HG02884 (cell line): ENCODE results near the gene CEP164.

Source experiments
- ATAC-seq: cut with Tn5 transposase; IDR thresholded peaks from one replicate; pipeline ENCODE4 v1.9.1; 2021; ENCODE audit warnings: mild to moderate bottlenecking, moderate library complexity; ENCODE audit not compliant: unreplicated experiment

CEP164 gene

DNA sequence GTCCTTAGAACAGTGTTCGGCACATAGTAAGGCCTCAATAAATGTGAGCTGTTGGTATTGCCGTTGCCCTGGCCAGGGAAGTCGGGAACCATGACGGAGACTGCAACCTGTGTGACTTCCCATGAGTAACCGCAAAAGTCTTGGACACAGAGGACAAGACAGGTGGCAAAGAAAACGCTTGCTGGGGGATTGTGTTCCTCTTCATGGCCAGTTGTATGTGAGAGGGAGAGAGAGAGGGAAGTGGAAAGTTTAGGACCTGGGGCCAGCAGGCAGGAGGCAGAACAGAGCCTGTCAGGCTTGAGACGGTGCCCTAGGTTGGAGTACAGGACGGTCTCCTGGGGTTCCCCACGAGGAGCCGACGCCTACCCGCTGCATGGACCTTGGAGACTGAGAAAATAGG, 90.2 kb downstream of the CEP164 start:
- no peak for ATAC-seq

- no peak for ATAC-seq
Measured at GRCh38 chr11:117418737-117419481, 91.3 kb downstream of the CEP164 start.

DNA sequence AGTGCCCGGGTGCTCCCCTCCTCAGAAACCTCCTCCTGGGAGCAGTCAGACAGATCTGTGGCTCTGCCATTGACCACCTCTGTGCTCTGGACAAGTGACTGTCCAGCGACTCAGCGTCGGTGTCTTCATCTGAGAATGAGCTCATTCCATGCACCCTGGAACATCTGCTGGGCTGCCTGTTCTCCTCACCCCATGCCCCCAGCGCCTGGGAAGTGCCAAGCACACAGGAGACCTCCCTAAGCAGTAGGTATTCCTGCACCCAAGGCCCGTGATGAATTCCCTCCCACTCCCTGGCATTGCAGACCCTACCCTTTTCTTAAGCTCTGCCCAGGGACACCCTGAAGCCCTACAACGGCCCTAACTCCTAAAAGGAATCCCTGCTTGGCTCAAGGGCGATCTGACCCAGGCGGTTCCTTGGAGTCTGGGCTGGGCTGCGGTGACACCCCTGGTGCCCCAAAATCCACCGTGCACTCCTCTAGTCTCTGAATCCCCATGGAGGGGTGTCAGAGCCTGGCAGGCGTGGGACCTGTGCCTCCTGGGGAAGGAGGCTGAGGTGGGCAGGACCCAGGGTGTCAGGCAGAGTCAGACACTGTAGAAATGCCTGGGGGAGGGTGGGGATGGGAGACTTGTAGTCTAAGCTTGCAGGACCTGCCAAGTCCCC, 92.0 kb downstream of the CEP164 start:
- no peak for ATAC-seq

- no peak for ATAC-seq
Measured at GRCh38 chr11:117420143-117420485, 92.5 kb downstream of the CEP164 start.

DNA sequence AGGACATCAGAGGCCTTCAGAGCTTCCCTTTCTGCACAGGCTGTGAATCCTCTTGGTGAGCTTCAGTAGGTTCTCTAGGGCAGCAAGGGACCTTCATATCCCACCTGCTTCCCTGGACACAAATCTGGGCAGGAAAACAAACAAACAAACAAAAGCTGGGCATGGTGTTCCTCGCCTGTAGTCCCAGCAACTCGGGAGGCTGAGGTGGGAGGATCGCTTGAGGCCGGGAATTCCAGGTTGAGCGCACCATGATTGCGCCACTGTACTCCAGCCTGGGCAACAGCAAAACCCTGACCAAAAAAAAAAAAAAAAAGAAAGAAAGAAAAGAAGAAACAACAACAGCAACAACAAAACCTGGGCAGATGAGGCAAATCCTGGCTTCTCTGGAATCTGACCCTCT, 92.9 kb downstream of the CEP164 start:
- no peak for ATAC-seq

- ATAC-seq = no peak
Measured at GRCh38 chr11:117421041-117421440, 93.4 kb downstream of the CEP164 start.

- ATAC-seq = no peak
Measured at GRCh38 chr11:117421476-117421875, 93.8 kb downstream of the CEP164 start.

DNA sequence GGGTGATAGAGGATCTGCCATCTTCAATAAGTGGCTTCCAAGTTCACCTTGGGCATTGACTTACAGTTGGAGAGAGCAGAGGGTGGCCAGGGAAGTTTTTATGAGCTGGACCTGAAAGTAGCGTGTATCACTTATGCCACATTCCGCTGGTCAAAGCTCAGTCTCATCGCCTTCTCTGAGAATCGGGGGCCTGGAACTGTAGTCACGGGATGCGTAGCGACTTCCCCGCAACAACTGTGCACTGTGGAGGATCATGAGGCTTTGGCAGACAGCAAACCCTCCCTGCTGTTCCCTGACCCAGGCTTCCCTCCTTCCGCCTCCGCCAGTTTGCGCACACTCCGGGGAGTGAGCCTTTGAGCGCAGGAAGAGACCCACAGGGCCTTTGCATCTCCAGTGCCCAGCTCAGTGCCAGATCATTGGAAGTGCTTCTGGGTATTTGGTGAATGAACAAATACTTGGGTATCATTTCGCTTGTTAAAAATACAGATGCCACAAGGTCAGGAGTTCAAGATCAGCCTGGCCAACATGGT, 95.5 kb downstream of the CEP164 start:
- no peak for ATAC-seq

GRCh38 chr11:117424781-117425180, 97.1 kb downstream of the CEP164 start:
- ATAC-seq = no peak

DNA sequence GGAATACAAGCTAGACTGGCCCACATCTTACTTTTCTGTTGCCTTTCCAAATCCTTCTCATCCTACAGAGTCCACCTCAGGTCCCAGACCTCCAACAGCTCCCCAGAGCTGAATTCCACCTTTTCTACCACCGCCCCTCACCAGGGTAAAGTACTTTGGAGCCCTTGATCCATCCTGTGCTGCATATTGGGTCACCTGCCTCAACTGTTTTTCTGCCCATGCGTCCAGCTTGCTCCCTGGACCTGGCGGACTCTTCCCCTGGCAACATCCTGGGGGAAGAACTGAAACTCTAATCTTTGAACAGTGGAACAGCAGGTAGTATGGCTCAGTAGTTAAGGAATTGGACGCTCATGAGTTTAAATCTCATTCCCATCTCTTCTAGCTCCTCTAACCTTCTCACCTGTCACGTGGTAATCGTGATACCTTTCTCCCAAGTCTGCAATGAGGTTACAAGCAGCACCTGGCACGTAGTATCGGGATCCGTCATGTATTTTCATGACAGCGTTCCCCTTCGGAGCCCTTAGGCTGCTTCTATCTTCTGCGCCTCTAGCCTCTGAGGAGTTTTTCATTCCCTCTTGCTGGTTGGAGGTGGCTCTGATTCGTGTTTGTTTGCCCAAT, 98.1 kb downstream of the CEP164 start:
- no peak for ATAC-seq

DNA sequence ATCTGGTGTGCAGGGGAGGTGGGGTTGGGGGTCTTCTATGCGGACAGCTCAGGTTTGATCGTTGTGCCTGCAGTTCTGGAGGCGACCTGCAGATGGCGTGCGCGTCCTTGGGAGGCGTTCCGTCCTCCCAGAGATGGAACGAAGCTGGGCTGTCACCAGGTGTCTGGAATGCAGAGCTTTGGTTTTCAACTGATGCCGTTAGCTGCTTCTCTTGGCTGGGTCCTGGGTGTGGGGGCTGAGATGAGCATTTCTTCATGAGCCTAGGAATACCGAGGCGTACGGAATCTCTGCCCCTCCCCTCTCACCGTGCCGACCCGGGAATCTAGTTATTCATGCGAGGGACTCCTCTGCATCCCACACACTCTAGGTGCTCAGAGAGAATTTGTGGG, 98.6 kb downstream of the CEP164 start:
- no peak for ATAC-seq

- no peak for ATAC-seq
Measured at GRCh38 chr11:117426941-117427340, 99.3 kb downstream of the CEP164 start.

DNA sequence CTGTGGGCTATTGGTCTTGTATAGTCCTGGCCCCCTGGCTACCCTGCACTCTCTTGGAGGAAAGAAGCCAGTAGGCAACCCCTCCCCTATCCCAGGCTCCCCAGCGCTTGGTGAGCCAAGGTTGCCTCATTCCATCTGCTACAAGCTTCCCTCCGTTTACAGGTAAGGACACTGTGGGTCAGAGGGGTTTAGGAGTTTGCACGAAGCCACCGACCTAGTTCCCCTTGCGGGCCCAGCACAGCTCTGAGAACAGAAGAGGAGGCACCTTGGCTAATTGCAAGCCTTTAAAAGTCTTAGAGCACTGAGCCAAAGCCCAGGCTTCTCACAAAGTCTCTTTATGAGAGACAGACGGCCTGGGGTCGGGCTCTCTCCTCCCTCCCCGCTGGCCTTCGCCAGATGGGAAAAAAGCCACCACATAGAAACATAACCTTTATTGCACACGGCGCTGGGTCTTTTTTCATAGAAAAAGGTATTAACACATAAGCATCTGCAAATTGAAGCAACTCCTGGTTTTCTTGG, 99.8 kb downstream of the CEP164 start:
- ATAC-seq = no peak

DNA sequence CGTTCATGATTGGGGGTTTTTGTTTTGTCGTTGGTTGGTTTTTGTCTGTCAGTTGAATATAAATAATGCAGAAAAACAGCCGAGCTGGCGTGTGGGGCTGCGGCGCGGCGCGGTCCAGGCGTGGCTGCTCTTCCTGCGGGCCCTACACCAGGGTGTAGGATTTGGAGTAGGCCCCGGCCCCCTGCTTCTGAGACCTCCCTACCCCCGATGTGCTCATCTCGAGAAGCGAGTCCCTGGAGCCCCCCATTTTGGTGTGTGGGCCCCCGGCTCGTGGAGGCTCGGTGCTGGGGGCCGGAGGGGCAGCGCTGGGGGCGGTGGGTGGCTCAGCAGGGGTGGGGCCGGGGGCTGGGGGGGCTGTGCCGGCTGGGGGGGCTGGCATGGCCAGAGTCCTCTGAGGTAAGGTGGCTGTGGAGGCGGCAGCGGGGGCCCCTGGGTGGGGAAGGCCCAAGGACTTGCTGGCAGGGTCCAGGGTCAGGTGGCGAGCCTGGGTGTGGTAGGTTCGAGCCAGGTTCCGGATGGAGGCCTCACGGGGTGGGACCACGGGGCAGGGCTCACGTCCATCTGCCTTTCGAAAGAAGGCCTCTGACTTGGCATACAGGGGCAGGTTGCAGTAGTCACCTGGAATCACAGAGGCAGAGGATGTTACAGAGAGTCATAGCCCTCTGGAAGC, 100.7 kb downstream of the CEP164 start:
- no peak for ATAC-seq

DNA sequence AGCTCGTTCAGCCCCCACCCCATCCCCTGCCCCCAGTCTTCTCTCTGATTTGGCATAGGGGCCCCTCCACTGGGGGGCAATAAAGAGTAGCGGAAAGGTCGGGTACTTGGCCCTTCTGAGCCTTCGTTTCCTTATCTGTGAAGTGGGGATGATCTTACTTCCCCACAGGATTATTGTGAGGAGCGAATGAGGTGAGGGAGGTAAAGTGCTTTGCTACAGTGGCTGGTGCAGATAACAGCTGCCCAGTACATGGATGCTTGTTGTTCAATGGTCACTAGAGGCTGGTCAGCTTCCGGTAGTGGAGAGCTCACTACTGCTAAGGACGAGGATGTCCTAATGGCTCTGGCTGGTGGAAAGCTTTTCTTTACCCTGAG, 101.2 kb downstream of the CEP164 start:
- no peak for ATAC-seq

- ATAC-seq = no peak
Measured at GRCh38 chr11:117430293-117430955, 102.8 kb downstream of the CEP164 start.

DNA sequence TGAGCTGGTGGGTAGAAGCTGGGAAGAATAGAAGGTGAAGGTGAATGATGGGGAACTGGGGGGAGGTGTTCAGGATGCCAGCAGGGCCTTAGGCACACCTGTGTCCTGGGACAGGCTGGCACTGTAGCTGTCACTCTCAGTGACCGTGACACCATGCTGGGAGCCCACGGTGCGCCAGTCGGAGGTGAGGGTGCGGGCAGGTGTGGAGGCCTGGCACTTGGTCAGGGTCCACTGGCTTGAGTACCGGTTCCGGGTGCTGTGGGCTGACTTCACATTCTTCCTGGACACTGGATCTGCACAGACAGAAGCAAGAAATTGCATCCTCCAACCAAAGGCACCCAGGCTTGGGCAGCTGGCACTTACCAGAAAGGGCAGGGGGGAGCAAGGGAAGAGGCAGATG, 103.8 kb downstream of the CEP164 start:
- ATAC-seq = no peak

GRCh38 chr11:117433717-117434116, 106.1 kb downstream of the CEP164 start:
- ATAC-seq = no peak

DNA sequence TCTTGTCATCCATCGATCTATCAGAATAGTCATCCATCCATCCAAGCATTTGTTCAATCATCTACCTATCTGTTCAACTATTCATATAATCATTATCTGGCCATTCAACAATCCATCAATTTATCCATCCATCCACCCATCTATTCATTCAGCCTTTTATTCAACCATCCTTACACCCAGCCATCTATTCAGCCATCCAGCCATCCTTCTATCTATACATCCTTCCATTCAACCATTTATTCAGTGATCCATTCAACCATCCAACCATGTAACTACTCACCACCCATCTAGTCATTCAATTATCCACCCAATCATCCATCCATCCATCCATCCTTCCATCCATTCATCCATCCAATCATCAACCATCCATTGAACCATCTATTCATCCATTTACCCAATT, 106.8 kb downstream of the CEP164 start:
- no peak for ATAC-seq

DNA sequence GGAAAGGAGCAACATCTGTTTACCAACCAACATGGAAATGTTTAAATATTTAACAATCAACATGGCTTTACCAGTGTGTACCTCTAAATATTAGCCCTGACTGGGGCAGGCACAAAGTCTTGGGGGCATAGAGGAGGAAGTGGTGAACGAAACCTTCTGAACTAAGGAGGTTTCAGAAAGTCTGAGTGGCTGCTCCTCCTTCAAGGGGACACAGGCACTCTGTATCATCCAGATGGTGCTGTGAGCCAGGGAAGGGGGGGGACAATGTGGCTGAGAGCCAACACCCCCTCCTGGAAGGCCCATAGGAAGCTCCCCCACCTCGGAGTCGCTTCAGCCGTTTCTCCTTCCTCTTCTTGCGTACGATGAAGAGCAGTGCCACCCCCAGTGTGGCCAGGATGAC, 107.7 kb downstream of the CEP164 start:
- no peak for ATAC-seq
